ENCODE data around the gene SERPING1.

Gene SERPING1

DNA sequence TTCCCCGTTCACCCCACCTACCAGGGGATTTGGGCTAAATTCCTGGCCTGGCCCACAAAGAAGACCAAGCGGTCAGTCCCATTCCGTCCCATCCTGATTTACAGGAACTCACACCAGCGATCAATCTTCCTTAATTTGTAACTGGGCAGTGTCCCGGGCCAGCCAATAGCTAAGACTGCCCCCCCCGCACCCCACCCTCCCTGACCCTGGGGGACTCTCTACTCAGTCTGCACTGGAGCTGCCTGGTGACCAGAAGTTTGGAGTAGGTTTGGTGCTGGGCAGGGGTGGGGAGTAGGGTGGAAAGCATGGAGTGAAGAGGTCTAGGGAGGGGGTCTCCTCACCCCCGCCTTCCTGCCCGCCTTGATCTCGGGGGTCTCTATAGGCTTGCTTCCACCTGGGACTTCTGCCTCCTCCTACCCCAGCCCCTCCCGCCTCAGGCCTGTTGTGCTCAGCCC, at the start of gene SERPING1:
Gene SERPING1, plus strand, starts transcription at position 225 of the 455 bp plus-strand sequence. CDS start 586 bp downstream, outside the sequence.
- no peak for DNase-seq (ENCODE audit: low spot score)

DNA sequence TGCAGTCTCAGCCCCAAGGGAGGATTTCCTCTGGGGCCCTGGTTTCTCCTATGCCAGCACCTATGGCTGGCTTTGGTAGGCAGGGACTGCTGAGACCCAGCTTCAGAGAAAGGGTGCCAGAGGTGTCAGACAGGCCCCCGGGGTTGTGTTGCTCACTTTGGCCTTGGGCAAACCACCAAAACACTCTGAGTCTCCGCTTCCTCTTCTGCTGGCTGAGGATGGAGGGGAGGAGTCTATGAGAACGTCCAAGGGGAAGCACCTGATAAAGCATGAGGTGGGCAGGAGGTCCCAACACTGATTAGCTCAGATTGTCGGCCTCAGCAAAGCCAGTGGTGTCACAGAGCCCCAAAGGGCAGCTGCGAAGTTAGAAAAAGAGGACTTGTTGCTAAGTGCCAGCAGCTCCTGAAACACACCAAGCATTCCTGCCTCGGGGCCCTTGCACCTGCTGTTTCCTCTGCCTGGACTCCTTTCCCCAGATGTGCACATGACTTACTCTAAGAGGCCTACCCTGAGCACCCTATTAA, 49.6 kb upstream of the SERPING1 start:
- DNase-seq (ENCODE audit: low spot score): peak; percentile 23

DNA sequence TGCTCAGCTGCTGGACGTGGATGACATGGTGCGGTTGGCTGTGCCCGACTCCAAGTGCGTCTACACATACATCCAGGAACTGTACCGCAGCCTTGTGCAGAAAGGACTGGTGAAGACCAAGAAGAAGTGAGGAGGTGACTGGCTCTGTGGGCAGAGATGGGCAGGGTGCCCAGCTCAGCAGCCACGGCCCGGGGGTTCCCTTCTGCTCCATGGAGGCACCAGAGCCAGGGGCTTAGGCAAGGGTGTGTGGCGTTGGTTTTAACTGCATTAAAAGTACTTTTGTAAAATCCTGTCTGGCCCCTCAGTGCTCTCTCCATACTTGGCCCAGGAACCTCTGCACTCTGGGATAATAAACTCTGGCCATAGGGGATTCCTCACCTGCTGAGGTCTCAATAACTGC, 47.5 kb upstream of the SERPING1 start:
- DNase-seq (ENCODE audit: low spot score): no peak

DNA sequence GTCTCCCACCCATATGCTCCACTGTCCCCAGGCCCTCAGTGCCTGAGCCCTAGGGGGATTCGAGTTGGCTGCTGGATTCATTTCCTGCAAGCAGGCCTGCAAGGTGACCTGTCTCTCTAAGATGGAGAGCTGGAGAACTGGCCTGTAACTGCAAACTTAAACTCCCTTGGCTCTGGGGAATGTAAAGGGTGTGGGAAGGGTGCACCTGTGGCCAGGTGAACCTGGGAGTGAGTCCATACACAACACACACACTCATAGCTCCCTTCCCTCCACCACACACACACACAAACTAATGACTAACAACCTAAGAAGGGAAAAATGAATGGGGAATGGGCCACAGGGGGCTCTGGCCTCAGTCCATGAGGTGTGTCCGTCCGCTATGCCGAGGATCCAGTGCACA, 45.5 kb upstream of the SERPING1 start:
- DNase-seq (ENCODE audit: low spot score): no peak

DNA sequence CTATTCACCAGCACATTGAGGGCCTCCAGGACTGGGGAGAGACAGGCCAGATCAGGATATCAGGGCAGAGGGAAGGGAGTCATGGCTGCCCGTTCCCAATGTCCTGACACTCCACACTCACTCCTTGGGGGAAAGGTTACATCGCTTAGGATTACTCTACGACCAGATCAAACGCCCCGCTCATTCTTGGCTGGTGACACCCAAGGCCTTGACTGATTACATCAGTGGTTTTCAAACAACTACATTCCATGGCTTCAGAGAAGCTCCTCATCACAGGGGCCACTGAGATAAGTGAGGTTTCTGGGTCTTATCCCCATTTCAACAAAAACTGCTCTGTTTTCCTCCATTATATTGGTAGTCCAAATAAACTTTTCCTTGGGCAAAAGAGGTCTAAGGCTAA, 45.0 kb upstream of the SERPING1 start:
- DNase-seq (ENCODE audit: low spot score): no peak

DNA sequence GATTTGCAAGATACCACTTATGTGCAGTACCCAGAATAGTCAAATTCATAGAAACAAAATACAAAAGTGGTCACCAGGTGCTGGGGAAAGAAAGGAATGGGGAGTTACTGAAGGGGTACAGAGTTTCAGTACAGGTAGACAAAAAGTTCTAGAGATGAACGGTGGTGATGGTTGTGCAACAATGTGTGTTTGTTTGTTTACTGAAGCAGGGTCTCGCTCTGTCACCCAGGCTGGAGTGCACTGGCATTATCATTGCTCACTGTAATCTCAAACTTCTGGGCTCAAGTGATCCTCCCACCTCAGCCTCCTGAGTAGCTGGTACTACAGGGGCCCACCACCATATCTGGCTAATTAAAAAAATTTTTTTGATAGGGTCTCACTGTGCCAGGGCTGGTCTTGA, 42.1 kb upstream of the SERPING1 start:
- DNase-seq (ENCODE audit: low spot score): no peak

DNA sequence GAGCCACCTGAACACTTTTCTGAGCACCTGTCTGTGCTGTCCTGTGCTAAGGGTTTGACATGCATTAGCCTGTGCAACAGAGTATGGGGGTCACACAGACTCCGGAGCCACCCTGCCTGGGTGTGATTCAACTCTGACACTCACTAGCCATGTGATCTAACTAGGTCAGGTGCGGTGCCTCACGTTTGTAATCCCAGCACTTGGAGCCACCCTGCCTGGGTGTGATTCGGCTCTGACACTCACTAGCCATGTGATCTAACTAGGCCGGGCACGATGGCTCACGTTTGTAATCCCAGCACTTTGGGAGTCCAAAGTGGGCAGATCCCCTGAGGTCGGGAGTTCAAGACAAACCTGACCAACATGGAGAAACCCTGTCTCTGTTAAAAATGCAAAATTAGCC, 41.4 kb upstream of the SERPING1 start:
- DNase-seq (ENCODE audit: low spot score): no peak

DNA sequence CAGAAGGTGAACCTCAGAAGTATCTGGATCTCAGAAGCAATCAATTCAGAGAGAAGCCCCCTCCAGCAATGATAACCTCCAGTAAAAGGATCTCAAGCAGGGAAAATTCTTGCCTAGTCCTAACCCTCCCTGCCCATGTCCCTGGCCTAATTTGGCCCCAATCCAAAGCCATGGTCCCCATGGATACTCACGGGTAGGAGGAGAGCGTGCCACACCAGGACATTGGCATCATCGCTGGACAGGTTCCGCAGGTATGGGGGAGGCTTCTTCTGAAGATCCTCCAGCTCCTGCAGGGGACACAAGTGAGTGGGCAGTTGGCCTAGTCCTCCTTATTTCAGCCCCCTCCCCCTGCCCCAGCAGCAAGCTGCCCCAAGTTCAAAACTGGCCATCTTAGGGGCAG, 37.3 kb upstream of the SERPING1 start:
- no peak for DNase-seq (ENCODE audit: low spot score)

DNA sequence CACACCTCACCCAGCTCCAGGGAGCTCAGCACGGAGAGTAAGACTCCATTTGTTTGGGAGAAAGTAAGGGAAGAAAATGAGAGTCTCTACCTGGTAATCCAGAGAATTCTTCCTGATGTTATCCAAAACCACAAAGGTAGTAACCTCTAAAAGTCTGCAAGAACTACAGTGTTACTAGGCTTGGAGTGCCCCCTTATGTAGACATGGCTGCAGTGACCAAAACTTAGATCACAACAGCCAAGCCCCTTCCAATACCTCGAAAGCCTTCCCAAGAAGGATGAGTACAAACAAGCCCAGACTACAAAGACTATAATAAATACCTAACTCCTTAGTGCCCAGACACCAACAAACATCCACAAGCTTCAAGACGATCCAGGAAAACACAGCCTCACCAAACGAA, 34.9 kb upstream of the SERPING1 start:
- no peak for DNase-seq (ENCODE audit: low spot score)

DNA sequence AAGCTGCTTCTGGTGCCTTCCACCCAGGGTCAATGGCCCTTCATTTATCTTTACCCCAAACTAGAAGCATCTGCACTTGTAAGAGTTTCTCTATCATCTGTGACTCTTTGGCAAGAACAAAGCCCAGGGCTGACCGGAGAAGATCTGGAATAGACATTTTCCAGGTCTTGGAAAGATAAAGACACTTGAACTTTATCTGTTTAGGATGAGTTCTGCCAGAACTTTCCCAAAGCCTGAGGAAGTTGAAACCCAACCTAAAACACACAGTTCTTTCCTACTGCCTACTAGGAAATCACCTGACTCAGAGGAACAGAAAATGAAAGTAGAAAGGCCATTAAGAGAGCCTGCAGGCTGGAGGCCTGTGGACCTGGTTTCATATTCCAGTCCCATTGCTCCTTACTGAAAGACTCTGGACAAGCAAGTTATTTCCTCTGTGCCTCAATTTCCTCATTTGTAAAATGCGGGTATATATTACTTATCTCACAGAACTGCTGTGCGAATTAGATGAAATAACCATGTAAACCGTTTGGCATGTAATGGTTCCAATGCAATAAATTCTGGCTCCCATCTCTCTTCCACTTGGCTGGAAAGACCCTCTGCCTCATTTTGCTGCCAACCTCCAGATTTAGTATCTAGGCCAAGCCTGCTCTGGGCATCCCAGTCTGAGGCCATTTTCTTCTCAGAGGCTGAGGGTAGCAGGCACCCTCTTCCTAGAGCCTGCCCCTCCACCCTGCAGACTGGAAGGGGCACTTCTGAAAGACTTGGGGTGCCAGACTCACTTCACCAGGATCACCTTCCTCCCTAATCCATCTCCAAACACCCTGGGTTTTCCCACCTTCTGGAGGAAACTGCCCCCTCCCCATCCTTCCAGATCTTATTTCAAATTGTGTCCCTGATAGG, 31.2 kb upstream of the SERPING1 start:
- DNase-seq (ENCODE audit: low spot score): peak; percentile 57

DNA sequence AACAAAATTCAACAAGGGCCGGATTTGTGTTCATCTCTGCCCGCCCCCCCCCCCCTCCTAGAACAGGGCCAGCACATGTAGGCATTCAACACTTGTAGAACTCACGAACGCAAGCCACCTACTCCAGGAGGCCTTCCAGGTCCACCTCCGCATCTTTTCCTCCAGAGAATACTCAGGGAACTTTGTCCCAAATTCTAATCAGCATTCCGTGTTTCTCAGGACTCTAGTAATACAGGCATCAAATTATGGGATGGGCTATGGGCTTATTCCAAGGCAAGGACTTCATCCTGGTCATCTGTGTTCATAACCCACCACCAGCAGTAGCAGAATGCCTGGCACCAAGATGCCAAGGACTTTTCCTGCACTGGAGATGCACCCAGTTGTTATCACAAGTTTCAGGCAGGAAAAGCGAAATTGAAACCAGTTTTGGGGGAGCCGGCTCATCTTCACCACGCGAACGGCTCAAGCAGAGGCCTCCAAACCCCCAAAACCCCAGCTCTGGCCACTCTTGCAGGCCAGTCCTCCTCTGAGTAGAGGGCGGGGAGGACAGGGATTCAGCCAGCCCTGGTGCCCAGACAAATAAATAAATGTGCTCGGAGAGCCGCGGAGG, 30.5 kb upstream of the SERPING1 start:
- peak; percentile 25 for DNase-seq (ENCODE audit: low spot score)

DNA sequence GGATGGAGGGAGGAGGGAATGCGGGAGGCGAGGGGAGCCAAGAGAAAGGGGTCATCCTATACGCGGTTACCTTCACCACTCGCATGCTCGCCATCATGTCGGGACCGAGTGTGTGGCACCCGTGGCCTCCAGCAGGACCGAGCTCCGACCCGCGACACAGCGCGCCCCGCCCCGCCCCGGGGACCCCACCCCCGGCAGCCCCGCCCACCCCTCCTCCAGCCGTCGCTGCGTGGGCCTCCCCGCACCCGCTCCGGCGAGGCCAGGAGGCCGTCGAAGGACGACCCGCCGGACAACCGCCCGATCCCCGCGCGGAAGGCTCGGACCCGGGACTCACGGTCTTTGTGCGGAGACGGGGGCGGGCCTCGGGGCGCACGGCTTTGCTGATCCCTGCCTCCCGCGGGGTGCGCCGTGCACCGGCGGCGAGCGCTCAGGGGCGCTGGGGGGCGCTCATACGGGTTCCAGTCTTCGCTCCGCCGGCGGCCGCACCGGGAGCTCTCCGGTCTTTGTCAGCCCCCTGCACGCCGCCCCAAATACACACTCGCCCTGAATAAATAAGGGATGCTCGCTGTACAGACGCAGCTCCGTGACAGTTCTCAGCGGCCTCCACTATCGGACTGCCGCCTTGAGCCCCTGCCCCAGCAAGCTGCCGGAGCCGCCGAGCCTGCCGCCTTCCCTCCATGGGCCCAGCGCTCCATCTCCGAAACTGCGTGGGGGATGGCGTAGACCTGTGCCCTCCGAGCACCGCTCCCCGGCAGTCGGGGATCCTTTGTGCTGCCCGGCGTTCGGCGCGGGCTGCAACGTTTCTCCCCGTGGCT, 29.8 kb upstream of the SERPING1 start, which contains the start of gene UBE2L6:
Gene UBE2L6, minus strand, starts transcription at position 158 of the 815 bp plus-strand sequence. Its CDS starts 61 bp downstream, at position 97.
- DNase-seq (ENCODE audit: low spot score): peak; percentile 52

DNA sequence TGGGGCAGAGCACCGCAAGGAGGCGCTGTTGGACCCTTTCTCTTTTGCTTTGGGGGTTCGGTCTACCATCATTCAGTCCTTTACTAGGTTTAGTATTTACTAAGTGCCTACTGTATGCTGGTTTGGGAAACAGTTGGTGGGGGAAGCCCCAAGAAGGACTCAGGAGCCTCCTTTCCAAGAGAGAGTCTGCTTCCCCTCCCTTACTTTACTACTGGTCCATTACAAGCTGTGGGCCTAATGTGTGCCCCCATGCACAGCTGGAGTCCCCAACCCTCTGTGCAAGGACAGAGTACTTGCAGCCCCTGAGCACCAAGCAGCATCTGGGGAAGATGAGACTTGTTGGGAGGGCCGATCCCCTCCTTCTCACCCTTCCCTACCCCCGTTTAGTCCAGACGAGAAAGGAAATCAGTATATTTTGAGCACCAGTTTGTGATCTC, 29.1 kb upstream of the SERPING1 start:
- DNase-seq (ENCODE audit: low spot score): peak; percentile 88

DNA sequence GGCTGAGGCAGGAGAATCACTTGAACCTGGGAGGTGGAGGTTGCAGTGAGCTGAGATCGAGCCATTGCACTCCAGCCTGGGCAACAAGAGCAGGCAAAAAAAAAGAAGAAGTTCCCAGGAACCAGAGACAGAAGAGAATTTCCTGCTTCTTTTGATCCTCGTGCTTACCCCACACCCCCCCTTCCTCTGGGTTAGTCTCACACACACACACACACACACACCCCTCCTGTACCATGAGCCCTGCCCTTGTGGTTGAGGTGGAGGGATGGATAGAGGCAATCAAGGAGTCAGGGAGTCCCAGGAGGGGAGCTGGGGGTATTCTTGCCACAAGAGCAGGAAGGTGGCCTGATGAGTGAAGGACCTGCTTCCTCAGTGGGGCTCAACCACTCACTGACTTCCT, 25.9 kb upstream of the SERPING1 start:
- no peak for DNase-seq (ENCODE audit: low spot score)

DNA sequence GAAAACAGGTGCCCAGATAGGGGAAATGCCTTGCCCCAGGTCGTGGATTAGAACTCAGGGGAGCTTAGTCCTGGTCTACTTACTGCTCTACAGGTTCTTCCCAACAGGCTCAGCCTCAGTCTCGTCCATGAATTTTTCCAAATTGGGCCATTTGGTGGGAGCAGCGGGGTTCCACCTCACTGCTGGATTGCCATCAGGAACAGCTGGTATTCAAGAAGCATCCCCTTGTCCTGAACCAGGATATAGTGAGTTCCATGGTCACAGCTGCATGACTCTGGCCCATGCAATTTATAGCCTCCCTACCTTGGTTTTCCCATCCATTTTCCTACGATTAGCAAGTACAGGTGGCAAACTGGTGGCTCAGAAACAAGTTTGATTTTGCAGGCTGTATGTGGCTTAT, 23.4 kb upstream of the SERPING1 start:
- DNase-seq (ENCODE audit: low spot score): no peak

DNA sequence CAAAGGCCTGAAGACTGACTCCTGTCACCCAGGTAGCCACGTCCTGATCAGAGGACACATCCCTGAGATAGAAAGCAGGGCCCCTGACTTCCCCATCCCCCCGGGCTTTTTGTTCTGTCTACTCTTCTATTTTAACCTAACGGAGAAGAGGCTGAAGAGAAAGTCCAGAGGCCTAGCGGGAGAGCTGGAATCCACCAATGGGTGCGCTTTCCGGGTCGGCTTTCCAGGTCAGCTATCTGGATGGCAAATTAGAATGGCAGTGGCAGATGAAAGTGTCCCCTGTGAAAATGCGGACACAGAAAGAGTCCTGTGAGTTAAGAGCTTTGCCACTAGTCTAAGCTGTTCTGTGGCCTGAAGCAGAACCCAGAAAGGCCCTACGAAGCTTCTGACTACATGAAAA, 13.1 kb upstream of the SERPING1 start:
- DNase-seq (ENCODE audit: low spot score): no peak

DNA sequence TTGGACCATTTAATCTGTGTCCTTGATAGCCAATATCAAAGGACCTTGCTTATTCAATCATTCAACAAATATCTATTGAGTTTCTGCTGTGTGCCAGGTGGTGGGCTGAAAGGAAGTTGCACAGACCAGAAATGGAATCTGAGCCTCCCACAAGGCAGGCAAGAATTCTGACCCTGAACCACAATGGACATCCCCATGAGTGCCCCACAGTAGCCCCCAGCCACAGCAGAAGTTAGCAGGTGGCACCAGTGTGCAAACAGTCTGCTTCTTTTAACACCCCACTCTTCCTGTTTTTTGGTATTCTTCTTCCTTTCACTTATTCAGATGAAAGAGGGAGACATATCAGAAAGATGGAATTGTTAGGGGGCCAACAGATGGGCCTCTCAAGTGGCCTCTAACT, 12.2 kb upstream of the SERPING1 start:
- DNase-seq (ENCODE audit: low spot score): no peak

DNA sequence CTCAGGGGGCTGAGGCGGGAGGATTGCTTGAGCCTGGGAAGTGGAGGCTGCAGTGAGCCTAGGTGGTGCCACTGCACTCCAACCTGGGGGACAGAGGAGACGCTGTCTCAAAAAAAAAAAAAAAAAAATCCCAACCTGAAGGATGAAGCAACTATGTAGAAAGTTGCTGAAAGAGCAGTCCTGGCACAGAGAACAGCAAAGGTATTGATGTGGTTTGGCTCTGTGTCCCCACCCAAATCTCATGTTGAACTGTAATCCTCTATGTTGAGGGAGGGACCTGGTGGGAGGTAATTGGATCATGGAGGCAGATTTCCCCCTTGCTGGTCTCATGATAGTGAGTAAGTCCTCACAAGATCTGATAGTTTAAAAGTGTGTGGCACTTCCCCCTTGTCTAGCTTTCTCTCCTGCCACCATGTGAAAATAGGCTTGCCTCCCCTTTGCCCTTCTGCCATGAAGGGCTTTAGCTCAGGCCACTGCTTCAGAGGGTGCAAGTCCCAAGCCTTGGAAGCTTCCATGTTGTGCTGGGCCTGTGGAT, 10.7 kb upstream of the SERPING1 start:
- DNase-seq (ENCODE audit: low spot score): no peak

DNA sequence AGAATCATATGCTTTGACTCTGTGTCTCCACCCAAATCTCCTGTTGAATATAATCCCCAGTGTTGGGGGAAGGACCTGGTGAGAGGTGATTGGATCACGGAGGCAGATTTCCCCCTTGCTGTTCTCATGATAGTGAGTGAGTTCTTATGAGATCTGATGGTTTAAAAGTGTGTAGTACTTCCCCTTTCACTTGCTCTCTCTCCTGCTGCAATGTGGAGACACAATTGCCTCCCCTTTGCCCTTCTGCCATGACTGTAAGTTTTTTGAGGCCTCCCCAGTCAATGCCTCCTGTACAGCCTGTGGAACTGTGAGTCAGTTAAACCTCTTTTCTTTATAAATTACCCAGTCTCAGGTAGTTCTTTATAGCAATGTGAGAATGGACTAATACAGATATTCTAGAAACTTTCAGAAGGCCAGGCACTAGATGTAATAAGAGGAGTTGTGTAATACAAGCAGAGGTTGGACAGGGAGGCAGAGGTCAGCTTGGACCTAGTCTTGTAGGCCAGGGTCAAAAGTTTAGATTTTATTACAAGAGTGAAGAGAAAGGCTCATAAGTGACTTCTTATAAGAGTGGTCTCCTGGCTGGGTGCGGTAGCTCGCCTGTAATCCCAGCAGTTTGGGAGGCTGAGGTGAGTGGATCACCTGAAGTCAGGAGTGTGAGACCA, 9.3 kb upstream of the SERPING1 start:
- DNase-seq (ENCODE audit: low spot score): no peak

DNA sequence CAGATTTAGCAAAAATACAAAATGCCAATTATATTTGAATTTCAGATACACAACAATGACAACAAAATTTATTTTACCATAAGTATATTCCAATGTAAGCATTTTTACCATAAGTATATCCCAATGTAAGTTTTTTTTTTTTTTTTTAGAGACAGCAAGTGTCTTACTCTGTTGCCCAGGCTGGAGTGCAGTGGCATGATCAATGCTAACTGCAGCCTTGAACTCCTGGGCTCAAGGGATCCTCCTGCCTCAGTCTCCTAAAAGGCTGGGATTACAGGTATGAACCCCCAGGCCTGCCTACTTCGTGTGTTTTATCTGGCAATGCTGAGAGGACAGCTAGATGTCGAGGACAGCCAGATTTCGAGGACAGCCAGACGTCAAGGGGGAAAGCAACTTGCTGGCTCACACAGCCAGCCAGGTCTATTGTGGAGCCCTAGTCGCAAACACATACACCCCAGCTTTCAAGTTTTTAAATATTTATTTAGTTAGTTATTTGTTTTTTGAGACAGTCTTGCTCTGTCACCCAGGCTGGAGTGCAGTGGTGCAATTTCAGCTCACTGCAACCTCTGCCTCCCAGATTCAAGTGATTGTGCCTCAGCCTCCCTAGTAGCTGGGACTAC, 1.1 kb upstream of the SERPING1 start:
- no peak for DNase-seq (ENCODE audit: low spot score)

All from CD4-positive, alpha-beta T cell treated with Interleukin-15 for 4 hours (primary cell).